Thyroid gland (tissue), 4 donors: ENCODE results near the gene DMRTB1.

ENCODE experiments used
- CTCF ChIP-seq, 6 experiments: fragments of 200-600 bp in 3 of 6; fragments of 450-650 bp in 3 of 6; sonication (generic) in 3 of 6; IDR thresholded peaks; one replicate each; pipeline ENCODE4 v1.5.1; 2016 to 2019; ENCODE audit warnings: antibody characterized with exemption in 6 of 6, mild to moderate bottlenecking in 2 of 6, inconsistent platforms in 1 of 6, moderate library complexity in 1 of 6
- POLR2A ChIP-seq, 2 donors: fragments of 450-650 bp; IDR thresholded peaks; one replicate each; pipeline ENCODE4 v1.6.1; 2017; ENCODE audit warnings: antibody characterized with exemption in 2 of 2, mild to moderate bottlenecking in 2 of 2, moderate library complexity in 1 of 2

- no peak for TF ChIP-seq POLR2A (IDR thresholded peaks at IDR 0.05)
- TF ChIP-seq CTCF (IDR thresholded peaks at IDR 0.05): no peak
Observed at GRCh38 chr1:53469373-53469772, 10.2 kb downstream of the DMRTB1 start.
